ENCODE results near the gene TMEM255B. TPM values are rescaled to one million over a fixed set of nuclear protein-coding genes. Genes with fewer than 3 reads are reported as not detected.

Gene TMEM255B
- total RNA-seq, 1 experiment from 2014 or later = 26.3 TPM

DNA sequence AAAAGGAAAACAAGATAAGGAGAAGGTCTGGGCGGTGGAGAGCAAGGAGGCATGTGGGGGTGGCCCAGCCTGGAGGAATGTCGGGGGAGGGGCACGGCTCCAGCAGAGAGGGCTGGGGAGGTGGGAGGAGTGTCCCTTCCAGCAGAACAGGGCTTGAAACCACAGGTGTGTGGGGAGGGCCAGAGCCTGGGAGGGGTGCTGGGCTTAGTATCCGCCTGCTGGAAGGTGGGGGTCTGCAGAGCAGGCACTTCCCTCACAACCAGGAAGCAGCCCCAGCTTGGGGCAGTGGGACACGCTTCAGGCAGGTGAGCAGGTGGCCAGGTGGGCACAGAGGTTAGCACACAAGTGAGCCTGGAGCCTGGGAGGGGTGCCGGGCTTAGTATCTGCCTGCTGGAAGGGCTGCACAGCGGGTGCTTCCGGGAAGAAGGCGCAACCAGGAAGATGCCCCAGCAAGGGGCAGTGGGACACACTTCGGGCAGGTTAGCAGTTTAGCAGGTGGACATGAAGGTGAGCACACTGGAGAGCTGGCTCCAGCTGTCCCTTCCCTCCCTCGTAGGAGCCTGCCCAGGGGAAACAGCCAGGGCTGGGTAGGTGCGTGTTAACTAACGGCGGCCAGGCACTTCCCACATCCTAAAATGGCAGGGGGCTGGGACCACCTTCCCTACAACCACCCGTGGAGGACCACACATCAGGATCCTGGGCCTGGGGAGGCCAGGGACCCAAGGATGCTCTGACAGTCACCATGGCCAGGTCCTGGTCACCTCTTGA lies 101.8 kb downstream of the TMEM255B start:
- no peak overlapping the region for H3K27ac ChIP-seq (ENCODE audit: low read length)
- POLR2A ChIA-PET = interaction anchor here (0.6 kb wide), 1 partner anchor 9 kb away, joined by 3 read pairs; no protein-coding TSS in a partner anchor
- H3K36me3 ChIP-seq (ENCODE audit: control insufficient read depth, insufficient read depth, low read length) = no peaks in the 10 kb centered on the region
- no peak overlapping the region for H3K4me3 ChIP-seq (ENCODE audit: low read depth in 2 of 2, low read length in 2 of 2)
- no peaks in the 10 kb centered on the region for H3K9me3 ChIP-seq (ENCODE audit: control insufficient read depth, insufficient read depth, low read depth, low read length)
- BruUV-seq (replicated peaks) = no TSS peak
- CTCF ChIA-PET = no interaction called here
- H3K4me1 ChIP-seq (ENCODE audit: control insufficient read depth, insufficient read depth, low read length) = peaks cover 11% of the 10 kb centered on the region
- intact Hi-C loops (cut with micrococcal nuclease; ENCODE audit: unreplicated experiment) (no loop called here), in situ Hi-C loops (cut with HindIII; ENCODE audit: low pct_unique_long_range_greater_than_20kb, low sequenced_read_pairs) (no loop called here)
- TF ChIP-seq REST (IDR thresholded peaks at IDR 0.05; ENCODE audit: insufficient read depth in 1 of 2, low read depth in 2 of 2, low read length in 1 of 2) (no peak), TCF7L2 (IDR thresholded peaks at IDR 0.05; ENCODE audit: low read depth, low read length) (no peak), POLR2AphosphoS5 (IDR thresholded peaks at IDR 0.05; ENCODE audit: low read depth, low read length) (no peak)
- no peaks in the 10 kb centered on the region for H3K27me3 ChIP-seq (ENCODE audit: control insufficient read depth, insufficient read depth, low read length)
- ATAC-seq (no peak), DNase-seq (ENCODE audit: low read depth, low spot score) (no peak)

DNA sequence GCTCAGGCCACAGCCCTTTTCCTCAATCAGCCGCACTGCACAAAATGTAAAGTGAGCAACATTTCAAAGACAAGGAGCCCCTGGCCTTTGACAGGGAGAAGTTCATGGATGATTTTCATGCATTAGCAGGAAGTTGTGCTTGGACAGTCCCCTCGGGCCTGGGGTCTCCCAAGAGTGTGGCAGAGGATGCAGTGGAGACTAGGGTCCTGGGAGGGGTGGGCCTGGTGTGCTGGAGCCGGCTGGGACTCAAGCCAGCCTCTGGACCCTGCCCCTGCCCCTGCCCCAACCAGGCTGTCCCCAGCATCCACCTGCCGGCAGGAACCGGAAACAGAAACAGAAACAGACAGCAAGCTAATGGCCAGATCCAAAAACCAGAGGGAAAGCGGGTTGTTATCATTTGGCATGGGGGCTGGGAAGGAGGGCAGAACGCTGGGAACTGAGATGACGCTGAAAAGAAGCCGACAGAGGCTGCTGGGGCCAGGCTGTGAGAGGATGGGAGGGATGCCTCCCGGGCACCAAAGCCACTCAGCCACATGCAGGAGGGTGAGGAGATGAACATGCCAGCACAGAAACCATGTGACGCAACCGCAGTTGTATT lies 102.5 kb downstream of the TMEM255B start:
- DNase-seq (ENCODE audit: low read depth, low spot score) (no peak), ATAC-seq (no peak)
- Histone ChIP-seq H3K27me3 (ENCODE audit: control insufficient read depth, insufficient read depth, low read length) (no peaks in the 10 kb centered on the region), H3K4me3 (ENCODE audit: low read depth in 2 of 2, low read length in 2 of 2) (no peak overlapping the region), H3K4me1 (ENCODE audit: control insufficient read depth, insufficient read depth, low read length) (peaks cover 11% of the 10 kb centered on the region), H3K27ac (ENCODE audit: low read length) (no peak overlapping the region), H3K9me3 (ENCODE audit: control insufficient read depth, insufficient read depth, low read depth, low read length) (no peaks in the 10 kb centered on the region), H3K36me3 (ENCODE audit: control insufficient read depth, insufficient read depth, low read length) (no peaks in the 10 kb centered on the region)
- no TSS peak for BruUV-seq (replicated peaks)
- intact Hi-C loops (cut with micrococcal nuclease; ENCODE audit: unreplicated experiment) = no loop called here
- POLR2A ChIA-PET = interaction anchor here (0.6 kb wide), 1 partner anchor 9 kb away, joined by 3 read pairs; no protein-coding TSS in a partner anchor
- in situ Hi-C loops (cut with HindIII; ENCODE audit: low pct_unique_long_range_greater_than_20kb, low sequenced_read_pairs) = no loop called here
- CTCF ChIA-PET = no interaction called here
- TF ChIP-seq, protein P1, sequence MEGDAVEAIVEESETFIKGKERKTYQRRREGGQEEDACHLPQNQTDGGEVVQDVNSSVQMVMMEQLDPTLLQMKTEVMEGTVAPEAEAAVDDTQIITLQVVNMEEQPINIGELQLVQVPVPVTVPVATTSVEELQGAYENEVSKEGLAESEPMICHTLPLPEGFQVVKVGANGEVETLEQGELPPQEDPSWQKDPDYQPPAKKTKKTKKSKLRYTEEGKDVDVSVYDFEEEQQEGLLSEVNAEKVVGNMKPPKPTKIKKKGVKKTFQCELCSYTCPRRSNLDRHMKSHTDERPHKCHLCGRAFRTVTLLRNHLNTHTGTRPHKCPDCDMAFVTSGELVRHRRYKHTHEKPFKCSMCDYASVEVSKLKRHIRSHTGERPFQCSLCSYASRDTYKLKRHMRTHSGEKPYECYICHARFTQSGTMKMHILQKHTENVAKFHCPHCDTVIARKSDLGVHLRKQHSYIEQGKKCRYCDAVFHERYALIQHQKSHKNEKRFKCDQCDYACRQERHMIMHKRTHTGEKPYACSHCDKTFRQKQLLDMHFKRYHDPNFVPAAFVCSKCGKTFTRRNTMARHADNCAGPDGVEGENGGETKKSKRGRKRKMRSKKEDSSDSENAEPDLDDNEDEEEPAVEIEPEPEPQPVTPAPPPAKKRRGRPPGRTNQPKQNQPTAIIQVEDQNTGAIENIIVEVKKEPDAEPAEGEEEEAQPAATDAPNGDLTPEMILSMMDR (IDR thresholded peaks at IDR 0.05) = no peak
- no peak for TF ChIP-seq TCF7L2 (IDR thresholded peaks at IDR 0.05; ENCODE audit: low read depth, low read length)
- TF ChIP-seq POLR2AphosphoS5 (IDR thresholded peaks at IDR 0.05; ENCODE audit: low read depth, low read length) = no peak
- no peak for TF ChIP-seq SIN3A (IDR thresholded peaks at IDR 0.05; ENCODE audit: borderline replicate concordance, insufficient read depth, low read depth, low read length)
- TF ChIP-seq REST (IDR thresholded peaks at IDR 0.05; ENCODE audit: insufficient read depth in 1 of 2, low read depth in 2 of 2, low read length in 1 of 2) = no peak

Data from Panc1 (cell line).